Measurements from ENCODE around the gene RREB1.

RREB1 gene

GRCh38 chr6:7171733-7172132 lies 64.0 kb downstream of the RREB1 start:
- no peak overlapping the region for H3K4me3 ChIP-seq (ENCODE audit: low read depth, low read length)
- TF ChIP-seq CTCF (IDR thresholded peaks at IDR 0.05; ENCODE audit: borderline replicate concordance, insufficient read depth, low read depth, low read length): no peak

- no peak for TF ChIP-seq CTCF (IDR thresholded peaks at IDR 0.05; ENCODE audit: borderline replicate concordance, insufficient read depth, low read depth, low read length)
Measured at GRCh38 chr6:7172649-7173048, 64.9 kb downstream of the RREB1 start.

GRCh38 chr6:7173843-7174503 lies 66.2 kb downstream of the RREB1 start:
- no peak overlapping the region for H3K4me3 ChIP-seq (ENCODE audit: low read depth, low read length)
- TF ChIP-seq CTCF (IDR thresholded peaks at IDR 0.05; ENCODE audit: borderline replicate concordance, insufficient read depth, low read depth, low read length): no peak

More at GRCh38 chr6:7172649-7173048, 64.9 kb downstream of the RREB1 start:
- no peak overlapping the region for H3K4me3 ChIP-seq (ENCODE audit: low read depth, low read length)

- TF ChIP-seq CTCF (IDR thresholded peaks at IDR 0.05; ENCODE audit: borderline replicate concordance, insufficient read depth, low read depth, low read length): no peak
- no peak overlapping the region for H3K4me3 ChIP-seq (ENCODE audit: low read depth, low read length)
Measured at GRCh38 chr6:7175462-7175861, 67.7 kb downstream of the RREB1 start.

GRCh38 chr6:7176208-7176607 lies 68.4 kb downstream of the RREB1 start:
- no peak overlapping the region for H3K4me3 ChIP-seq (ENCODE audit: low read depth, low read length)
- TF ChIP-seq CTCF (IDR thresholded peaks at IDR 0.05; ENCODE audit: borderline replicate concordance, insufficient read depth, low read depth, low read length): no peak

- no peak for TF ChIP-seq CTCF (IDR thresholded peaks at IDR 0.05; ENCODE audit: borderline replicate concordance, insufficient read depth, low read depth, low read length)
- no peak overlapping the region for H3K4me3 ChIP-seq (ENCODE audit: low read depth, low read length)
Measured at GRCh38 chr6:7178280-7178679, 70.5 kb downstream of the RREB1 start.

GRCh38 chr6:7180751-7181150 lies 73.0 kb downstream of the RREB1 start:
- TF ChIP-seq CTCF (IDR thresholded peaks at IDR 0.05; ENCODE audit: borderline replicate concordance, insufficient read depth, low read depth, low read length): no peak
- H3K4me3 ChIP-seq (ENCODE audit: low read depth, low read length): no peak overlapping the region
